HepG2 (cell line): ENCODE results near the gene MST1. TPM values are rescaled to one million over a fixed set of nuclear protein-coding genes. Genes with fewer than 3 reads are reported as not detected.

ENCODE experiments used
- ATAC-seq: fragments of 200-7000 bp; cut with Tn5 transposase; 3 replicates; pipeline ENCODE4 v1.9.1; 2020; ENCODE audit warnings: mild to moderate bottlenecking, moderate library complexity
- BruUV-seq: library from RNA; stranded (reverse); fragments of 400-500 nt; replicated peaks from 2 replicates; lab custom pipeline; 2021; lab: Mats Ljungman, UMichigan
- CTCF ChIA-PET: fragments of 300-600 bp; formaldehyde crosslinking; extraction: SDS; loops from one replicate; lab custom pipeline; 2021; ENCODE audit warnings: low total read pairs, inconsistent platforms, low intra/inter-chr PET ratio; lab: Yijun Ruan, JAX
- POLR2A ChIA-PET: fragments of 350-600 bp; sonication (Branson Sonifier 250); formaldehyde crosslinking; loops from one replicate; lab custom pipeline; 2020; ENCODE audit warnings: antibody characterized with exemption, inconsistent platforms; lab: Yijun Ruan, JAX
- DNase-seq: peaks from one replicate; pipeline ENCODE4 v3.0.0-alpha.2; 2015; ENCODE audit warnings: low spot score
- FAIRE-seq: peaks from 3 replicates; lab custom pipeline; 2011; peaks lifted over from hg19 to GRCh38; lab: Jason Lieb, UNC
- H2AFZ ChIP-seq: one replicate; pipeline ENCODE4 v1.6.1; 2011; ENCODE audit warnings: low read length, inconsistent platforms
- H3K27ac ChIP-seq: fragments of 300-600 bp; 3 replicates; pipeline ENCODE4 v1.8.0; 2011; ENCODE audit warnings: mixed run types, mild to moderate bottlenecking, mixed read lengths, low read length, inconsistent platforms; ENCODE audit not compliant: insufficient read depth; ENCODE audit errors: extremely low read length
- H3K27me3 ChIP-seq, 2 experiments: fragments of 200-600 bp in 1 of 2; 2 replicates in 1 of 2; 3 replicates in 1 of 2; pipeline versions ENCODE4 v1.6.0 to v1.8.0; 2011; ENCODE audit warnings: low read length in 2 of 2, mild to moderate bottlenecking in 2 of 2, moderate library complexity in 2 of 2, inconsistent platforms in 1 of 2; ENCODE audit not compliant: insufficient read depth in 2 of 2, control insufficient read depth in 1 of 2
- H3K36me3 ChIP-seq, 2 experiments: fragments of 200-600 bp in 1 of 2; replicated peaks in 1 of 2; 2 replicates in 1 of 2; 3 replicates in 1 of 2; pipeline versions ENCODE4 v1.5.1 to v1.8.0; 2011; ENCODE audit warnings: low read length in 2 of 2, inconsistent platforms in 1 of 2; ENCODE audit not compliant: insufficient read depth in 2 of 2, control insufficient read depth in 1 of 2
- H3K4me1 ChIP-seq: 2 replicates; pipeline ENCODE4 v1.5.1; 2012; ENCODE audit warnings: low read length, inconsistent platforms; ENCODE audit not compliant: insufficient read depth
- H3K4me2 ChIP-seq: 2 replicates; pipeline ENCODE4 v1.6.0; 2011; ENCODE audit warnings: low read depth, low read length, inconsistent platforms
- H3K4me3 ChIP-seq, 3 experiments: fragments of 200-600 bp in 1 of 3; sonication (generic), shearing (Covaris generic) in 1 of 3; replicated peaks in 1 of 3; 2 replicates each; pipeline ENCODE4 v1.5.1; 2011 to 2016; ENCODE audit warnings: low read length in 3 of 3, inconsistent platforms in 2 of 3, low read depth in 2 of 3, mild to moderate bottlenecking in 2 of 3, control low read depth in 1 of 3, mixed read lengths in 1 of 3; ENCODE audit not compliant: insufficient read depth in 1 of 3
- H3K79me2 ChIP-seq: one replicate; pipeline ENCODE4 v1.6.1; 2011; ENCODE audit warnings: low read length, inconsistent platforms; ENCODE audit not compliant: insufficient read depth
- H3K9ac ChIP-seq: 2 replicates; pipeline ENCODE4 v1.6.0; 2011; ENCODE audit warnings: mild to moderate bottlenecking, low read depth, low read length, inconsistent platforms; ENCODE audit not compliant: insufficient read depth
- H3K9me3 ChIP-seq: 2 replicates; pipeline ENCODE4 v1.5.1; 2012; ENCODE audit warnings: mild to moderate bottlenecking, low read length
- H4K20me1 ChIP-seq: 2 replicates; pipeline ENCODE4 v1.6.0; 2011; ENCODE audit warnings: inconsistent platforms, mild to moderate bottlenecking, low read length, moderate library complexity; ENCODE audit not compliant: insufficient read depth
- CTCF ChIP-seq: sonication (generic); formaldehyde crosslinking; IDR thresholded peaks from 2 replicates; pipeline ENCODE4 v1.5.0; 2020; ENCODE audit warnings: mild to moderate bottlenecking, missing genetic modification reagents, moderate library complexity
- DR1 ChIP-seq: sonication (generic); formaldehyde crosslinking; IDR thresholded peaks from 2 replicates; pipeline ENCODE4 v1.8.0; 2021; ENCODE audit warnings: mild to moderate bottlenecking, missing genetic modification reagents, inconsistent platforms
- HNF4A ChIP-seq: sonication (generic); formaldehyde crosslinking; IDR thresholded peaks from 2 replicates; pipeline ENCODE4 v1.4.0; 2020; ENCODE audit warnings: missing genetic modification reagents
- HOMEZ ChIP-seq: IDR thresholded peaks from 2 replicates; pipeline ENCODE4 v1.6.1; 2016; ENCODE audit warnings: low read depth
- ISX ChIP-seq: sonication (generic); formaldehyde crosslinking; conservative IDR thresholded peaks from 2 replicates; pipeline ENCODE4 v1.5.0; 2020; ENCODE audit warnings: missing genetic modification reagents
- ZBTB14 ChIP-seq: sonication (generic); formaldehyde crosslinking; IDR thresholded peaks from 2 replicates; pipeline ENCODE4 v1.4.0; 2020; ENCODE audit warnings: missing genetic modification reagents
- WGBS: methylation state at CpG from one replicate; pipeline ENCODE4 v1.1.6; 2017; ENCODE audit warnings: low lambda C conversion rate; 5-methylcytosine and 5-hydroxymethylcytosine counted together
- in situ Hi-C: cut with HindIII; loops from 2 replicates; pipeline ENCODE4 v1.10.0; 2017; ENCODE audit warnings: low pct_unique_long_range_greater_than_20kb; ENCODE audit not compliant: extremely low pct_ligation_motif_present
- intact Hi-C: fragments of 100-400 bp; cut with micrococcal nuclease; formaldehyde crosslinking; loops from one replicate; pipeline ENCODE4 v1.10.0; 2022; ENCODE audit not compliant: unreplicated experiment
- polyA plus RNA-seq, 8 experiments: library from polyadenylated mRNA; depleted of rRNA in 3 of 8; stranded (reverse) in 7 of 8; unstranded in 1 of 8; fragments of >200 nt; fragmentation: Illumina TruSeq in 4 of 8; extraction: Trizol in 4 of 8; gene quantifications; 2 replicates each; pipeline versions ENCODE4 v1.2.1 to v1.2.3, GENCODE V29; 2011 to 2016; ENCODE audit warnings: low read depth in 4 of 8, missing spikeins in 1 of 8, mixed read lengths in 1 of 8; ENCODE audit not compliant: insufficient read depth in 1 of 8
- total RNA-seq, 5 experiments: library from RNA; depleted of rRNA; stranded (reverse); fragments of >200 nt; fragmentation: Illumina TruSeq; extraction: Trizol; gene quantifications; 2 replicates each; pipeline ENCODE4 v1.2.3, GENCODE V29; 2016; ENCODE audit warnings: low read depth in 1 of 5

The MST1 gene
- total and polyA plus RNA-seq, 2 of the 13 experiments (the other 11 are each of a cell fraction or from before 2014, with no cell fraction given): 189 to 452 TPM

GRCh38 chr3:49700453-49701128, 11.3 kb upstream of the MST1 start:
- no peaks in the 10 kb centered on the region for H4K20me1 ChIP-seq
- no peaks in the 10 kb centered on the region for H3K27me3 ChIP-seq
- intact Hi-C loops (no loop called here), in situ Hi-C loops (loop anchor here (5.0 kb wide), 2 partner anchors 137 to 207 kb away; no protein-coding TSS in a partner anchor)
- WGBS: 98% methylated on average over 12 of the region's 13 CpGs
- H3K36me3 ChIP-seq: peaks cover 40 to 76% of the 10 kb centered on the region in 2 experiments
- DNase-seq (no peak), ATAC-seq (no peak), FAIRE-seq (no peak)
- no peaks in the 10 kb centered on the region for H3K9me3 ChIP-seq
- no peak overlapping the region for H3K27ac ChIP-seq
- no peak overlapping the region for H3K4me3 ChIP-seq
- CTCF ChIA-PET: no interaction called here
- H3K9ac ChIP-seq: no peak overlapping the region
- POLR2A ChIA-PET: interaction anchor here (0.9 kb wide), 1 partner anchor 12 kb away, joined by 3 read pairs; no protein-coding TSS in a partner anchor
- TF ChIP-seq ZBTB14 (CRISPR knock-in tag) (no peak), HOMEZ (no peak), DR1 (CRISPR knock-in tag) (no peak), ISX (no peak), CTCF (CRISPR knock-in tag) (peak; percentile 24), HNF4A (CRISPR knock-in tag) (no peak)
- H3K79me2 ChIP-seq: no peaks in the 10 kb centered on the region
- H3K4me2 ChIP-seq: no peak overlapping the region
- BruUV-seq: no TSS peak
- no peak overlapping the region for H2AFZ ChIP-seq
- H3K4me1 ChIP-seq: no peaks in the 10 kb centered on the region
